Cardiac muscle cell (in vitro differentiated cells and primary cell): Measurements from ENCODE around the gene OSBP. TPM values are rescaled to one million over a fixed set of nuclear protein-coding genes. Genes with fewer than 3 reads are reported as not detected.

Experiments
- DNase-seq, 2 donors: peaks; one replicate each; pipeline versions ENCODE4 v3.0.0 to v3.0.0-alpha.2; 2010 to 2017; ENCODE audit warnings: low read depth in 1 of 2, low spot score in 1 of 2
- H3K27ac ChIP-seq: fragments of 200-600 bp; sonication (generic); 2 replicates; pipeline ENCODE4 v1.5.1; 2016
- H3K27me3 ChIP-seq: fragments of 200-600 bp; sonication (generic); 2 replicates; pipeline ENCODE4 v1.6.0; 2016; ENCODE audit warnings: control low read depth
- H3K36me3 ChIP-seq: fragments of 200-600 bp; sonication (generic); 2 replicates; pipeline ENCODE4 v1.5.1; 2016; ENCODE audit warnings: control low read depth
- H3K4me1 ChIP-seq: fragments of 200-600 bp; sonication (generic); 2 replicates; pipeline ENCODE4 v1.8.1; 2017; ENCODE audit warnings: low read depth, mild to moderate bottlenecking, mixed run types
- H3K4me3 ChIP-seq: fragments of 200-600 bp; sonication (generic); 2 replicates; pipeline ENCODE4 v1.5.1; 2016; ENCODE audit warnings: mild to moderate bottlenecking
- H3K9me3 ChIP-seq: fragments of 200-600 bp; sonication (generic); 2 replicates; pipeline ENCODE4 v1.5.1; 2017; ENCODE audit warnings: low read depth, mild to moderate bottlenecking, control low read depth
- CTCF ChIP-seq: IDR thresholded peaks from 2 replicates; pipeline ENCODE4 v1.5.1; 2012; ENCODE audit warnings: low read depth, mild to moderate bottlenecking, low read length
- polyA plus RNA-seq: library from polyadenylated mRNA; unstranded; fragments of >200 nt; fragmentation: Nextera tagmentation; extraction: Ambion mirVana; gene quantifications from 2 replicates; pipeline ENCODE4 v1.2.1, GENCODE V29; 2016
- total RNA-seq: library from RNA; depleted of rRNA; stranded (reverse); fragments of >200 nt; gene quantifications from 2 replicates; pipeline ENCODE4 v1.2.3, GENCODE V29; 2016

The OSBP gene
- total and polyA plus RNA-seq, 2 experiments from 2014 or later: 27.3 to 30.7 TPM

- Histone ChIP-seq H3K4me3 (peak overlapping the region; percentile 27), H3K27ac (no peak overlapping the region), H3K9me3 (no peaks in the 10 kb centered on the region), H3K4me1 (no peaks in the 10 kb centered on the region), H3K27me3 (no peaks in the 10 kb centered on the region), H3K36me3 (no peaks in the 10 kb centered on the region)
- TF ChIP-seq CTCF: no peak
- peak; percentile 55 to 86 for DNase-seq
Observed at GRCh38 chr11:59556115-59556916, 59.3 kb downstream of the OSBP start.

DNA sequence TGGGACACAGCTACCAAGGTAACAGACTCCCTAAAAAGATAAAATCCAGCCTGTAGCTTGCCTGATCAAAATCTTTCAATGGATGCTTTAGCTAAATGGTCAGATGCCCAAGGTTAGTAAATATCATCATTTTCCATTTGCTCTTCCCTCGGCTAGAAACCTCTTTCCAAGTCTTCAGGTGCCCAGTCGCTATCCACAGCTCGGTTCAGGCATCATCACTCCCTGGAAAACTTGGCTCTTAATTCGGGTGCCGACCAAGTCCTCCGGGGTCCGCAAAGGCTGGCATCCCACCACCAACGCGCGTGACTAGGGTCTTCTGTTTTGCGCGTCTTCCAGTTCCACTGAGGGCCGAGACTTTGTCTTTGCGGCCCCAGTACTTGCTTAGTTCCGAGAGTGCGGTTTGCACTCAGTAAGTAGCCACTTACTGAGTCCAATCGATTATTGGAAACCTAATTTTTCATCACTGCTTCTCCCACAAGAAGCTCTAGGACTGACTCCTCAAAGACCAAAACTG is 59.9 kb downstream of the OSBP start:
- Histone ChIP-seq H3K36me3 (no peaks in the 10 kb centered on the region), H3K27ac (no peak overlapping the region), H3K27me3 (no peaks in the 10 kb centered on the region), H3K4me3 (peak overlapping the region; percentile 27), H3K4me1 (no peaks in the 10 kb centered on the region), H3K9me3 (no peaks in the 10 kb centered on the region)
- DNase-seq: no peak
- TF ChIP-seq CTCF: no peak

DNA sequence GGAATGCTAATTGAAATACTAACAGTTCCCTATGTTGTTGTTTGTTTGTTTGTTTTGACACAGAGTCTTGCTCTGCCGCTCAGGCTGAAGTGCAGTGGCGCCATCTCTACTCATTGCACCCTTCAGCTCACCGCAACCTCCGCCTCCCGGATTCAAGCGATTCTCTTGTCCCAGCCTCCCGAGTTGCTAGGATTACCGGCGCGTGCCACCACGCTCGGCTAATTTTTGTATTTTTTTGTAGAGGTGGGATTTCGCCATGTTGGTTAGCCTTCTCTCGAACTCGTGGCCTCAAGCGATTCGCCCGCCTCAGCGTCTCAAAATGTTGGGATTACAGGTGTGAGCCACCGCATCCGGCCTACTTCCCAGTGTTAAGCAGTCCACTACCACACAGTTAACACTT is 62.3 kb downstream of the OSBP start:
- DNase-seq: no peak
- no peak for TF ChIP-seq CTCF
- H3K27me3 ChIP-seq: no peaks in the 10 kb centered on the region

GRCh38 chr11:59552844-59553243 is 62.7 kb downstream of the OSBP start:
- no peak for TF ChIP-seq CTCF
- H3K4me3 ChIP-seq: no peak overlapping the region
- no peak for DNase-seq

More for the DNA sequence above, 62.3 kb downstream of the OSBP start:
- no peak overlapping the region for H3K4me3 ChIP-seq
- no peaks in the 10 kb centered on the region for H3K36me3 ChIP-seq
- H3K9me3 ChIP-seq: no peaks in the 10 kb centered on the region
- peaks cover 8% of the 10 kb centered on the region for H3K4me1 ChIP-seq
- no peak overlapping the region for H3K27ac ChIP-seq

DNA sequence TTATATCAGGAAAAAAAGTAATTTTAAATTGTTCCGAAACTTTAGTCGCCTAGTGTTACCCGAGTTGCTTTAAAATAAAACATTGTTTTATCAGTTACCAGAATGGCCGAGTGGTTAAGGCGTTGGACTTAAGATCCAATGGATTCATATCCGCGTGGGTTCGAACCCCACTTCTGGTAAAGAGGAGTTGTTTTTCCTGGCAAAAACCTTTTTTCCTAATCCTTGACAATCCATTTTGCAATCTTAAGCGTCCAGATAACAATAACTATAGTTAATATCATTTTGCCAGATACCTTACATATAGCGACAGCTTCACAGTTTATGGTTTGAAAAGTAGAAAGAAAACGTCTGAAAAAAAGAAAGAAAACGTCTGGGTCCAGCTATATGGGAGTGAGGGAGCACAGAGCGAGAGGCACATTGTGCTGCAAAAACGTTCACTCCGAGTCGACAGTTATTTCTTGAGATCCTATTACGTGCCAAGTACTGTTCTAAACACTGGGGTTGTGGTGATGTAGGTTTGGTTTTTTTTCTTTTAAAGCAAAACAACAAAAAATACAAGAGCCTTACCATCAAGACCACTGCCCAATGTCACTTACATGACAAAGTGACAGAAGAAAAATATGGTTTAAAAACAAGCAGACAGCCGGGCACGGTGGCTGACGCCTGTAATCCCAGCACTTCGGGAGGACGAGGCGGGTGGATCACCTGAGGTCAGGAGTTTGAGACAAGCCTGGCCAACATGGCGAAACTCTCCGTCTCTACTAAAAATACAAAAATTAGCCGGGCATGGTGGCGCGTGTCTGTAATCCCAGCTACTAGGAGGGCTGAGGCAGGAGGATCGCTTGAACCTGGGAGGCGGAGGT is 63.7 kb downstream of the OSBP start:
- Histone ChIP-seq H3K27me3 (no peaks in the 10 kb centered on the region), H3K27ac (no peak overlapping the region), H3K36me3 (no peaks in the 10 kb centered on the region), H3K4me3 (peak overlapping the region; percentile 55), H3K4me1 (peaks cover 8% of the 10 kb centered on the region), H3K9me3 (no peaks in the 10 kb centered on the region)
- DNase-seq: peak; percentile 39 to 89
- TF ChIP-seq CTCF: no peak

More at GRCh38 chr11:59552844-59553243, 62.7 kb downstream of the OSBP start:
- Histone ChIP-seq H3K27me3 (no peaks in the 10 kb centered on the region), H3K4me1 (peaks cover 8% of the 10 kb centered on the region), H3K9me3 (no peaks in the 10 kb centered on the region), H3K36me3 (no peaks in the 10 kb centered on the region), H3K27ac (peak overlapping the region; percentile 39)
